PC-9 (cell line): ENCODE results near the gene PTBP1.

Experiments
- CTCF ChIP-seq: fragments of 200-600 bp; sonication (generic); conservative IDR thresholded peaks from 2 replicates; pipeline ENCODE4 v1.6.1; 2017; ENCODE audit warnings: mixed run types, antibody characterized with exemption, mild to moderate bottlenecking, moderate library complexity
- EZH2 ChIP-seq: fragments of 200-600 bp; sonication (generic); IDR thresholded peaks from 2 replicates; pipeline ENCODE4 v1.8.0; 2017; ENCODE audit warnings: antibody characterized with exemption, low read depth

GRCh38 chr19:808423-808775 is 11.1 kb downstream of the PTBP1 start:
- no peak for TF ChIP-seq CTCF
- TF ChIP-seq EZH2 = no peak
